GM23248 (cell line): ENCODE measurements around the gene TPI1. TPM values are rescaled to one million over a fixed set of nuclear protein-coding genes. Genes with fewer than 3 reads are reported as not detected.
A peak's percentile ranks its signal among the peaks of the same experiment; 100 is the strongest.

ENCODE experiments used
- DNase-seq: peaks from one replicate; pipeline ENCODE4 v3.0.0-alpha.2; 2015
- H2AFZ ChIP-seq: fragments of 200-600 bp; sonication (generic); 2 replicates; pipeline ENCODE4 v1.6.1; 2016; ENCODE audit warnings: antibody characterized with exemption
- H3F3A ChIP-seq: fragments of 200-600 bp; sonication (generic); 2 replicates; pipeline ENCODE4 v1.6.1; 2016; ENCODE audit warnings: mild to moderate bottlenecking, antibody characterized with exemption, mixed run types; ENCODE audit not compliant: insufficient read depth
- H3K27ac ChIP-seq: fragments of 200-600 bp; sonication (generic); 2 replicates; pipeline ENCODE4 v1.5.1; 2016; ENCODE audit warnings: mild to moderate bottlenecking
- H3K27me3 ChIP-seq: fragments of 200-600 bp; sonication (generic); replicated peaks from 2 replicates; pipeline ENCODE4 v1.6.1; 2016; ENCODE audit warnings: mild to moderate bottlenecking; ENCODE audit not compliant: insufficient read depth
- H3K36me3 ChIP-seq: fragments of 200-600 bp; sonication (generic); 2 replicates; pipeline ENCODE4 v1.6.1; 2016; ENCODE audit warnings: low read depth, mild to moderate bottlenecking
- H3K4me1 ChIP-seq: fragments of 200-600 bp; sonication (generic); 2 replicates; pipeline ENCODE4 v1.6.1; 2016; ENCODE audit warnings: mild to moderate bottlenecking; ENCODE audit not compliant: insufficient read depth
- H3K4me2 ChIP-seq: fragments of 200-600 bp; sonication (generic); one replicate; pipeline ENCODE4 v1.6.1; 2016; ENCODE audit warnings: mild to moderate bottlenecking; ENCODE audit not compliant: unreplicated experiment
- H3K4me3 ChIP-seq: fragments of 200-600 bp; sonication (generic); 2 replicates; pipeline ENCODE4 v1.5.1; 2016; ENCODE audit warnings: mild to moderate bottlenecking
- H3K79me2 ChIP-seq: fragments of 200-600 bp; sonication (generic); 2 replicates; pipeline ENCODE4 v1.6.1; 2016; ENCODE audit warnings: mild to moderate bottlenecking; ENCODE audit not compliant: insufficient read depth
- H3K9ac ChIP-seq: fragments of 200-600 bp; sonication (generic); 2 replicates; pipeline ENCODE4 v1.6.1; 2016; ENCODE audit warnings: mild to moderate bottlenecking
- H3K9me2 ChIP-seq: fragments of 200-600 bp; sonication (generic); 2 replicates; pipeline ENCODE4 v1.6.1; 2016; ENCODE audit warnings: mixed run types, mild to moderate bottlenecking, moderate library complexity; ENCODE audit not compliant: insufficient read depth
- H3K9me3 ChIP-seq: fragments of 200-600 bp; sonication (generic); one replicate; pipeline ENCODE4 v1.6.1; 2017; ENCODE audit warnings: low read depth
- H4K20me1 ChIP-seq: fragments of 200-600 bp; sonication (generic); 2 replicates; pipeline ENCODE4 v1.6.0; 2016; ENCODE audit not compliant: insufficient read depth
- EZH2 ChIP-seq: fragments of 200-600 bp; sonication (generic); IDR thresholded peaks from 2 replicates; pipeline ENCODE4 v1.6.1; 2018; ENCODE audit warnings: antibody characterized with exemption, mild to moderate bottlenecking; ENCODE audit not compliant: insufficient read depth, poor library complexity, severe bottlenecking
- EZH2phosphoT487 ChIP-seq: fragments of 200-600 bp; sonication (generic); IDR thresholded peaks from 2 replicates; pipeline ENCODE4 v1.6.1; 2018; ENCODE audit warnings: antibody characterized with exemption, moderate library complexity, mild to moderate bottlenecking, low read depth; ENCODE audit not compliant: insufficient read depth
- WGBS, 2 experiments: methylation state at CpG; one replicate each; pipeline ENCODE4 v1.1.6; 2015 to 2017; ENCODE audit warnings: low lambda C conversion rate in 2 of 2, low coverage in 1 of 2; ENCODE audit errors: missing lambda C conversion rate in 2 of 2; 5-methylcytosine and 5-hydroxymethylcytosine counted together
- in situ Hi-C: fragments of 300-500 bp; cut with MboI; formaldehyde crosslinking; loops from 2 replicates; pipeline ENCODE4 v1.15.0; 2020
- polyA plus RNA-seq: library from polyadenylated mRNA; unstranded; fragments of >200 nt; fragmentation: Nextera tagmentation; extraction: Ambion mirVana; gene quantifications from 2 replicates; pipeline ENCODE4 v1.2.1, GENCODE V29; 2016
- total RNA-seq: library from RNA; depleted of rRNA; stranded (reverse); fragments of >200 nt; shearing (Covaris generic); gene quantifications from 2 replicates; pipeline ENCODE4 v1.2.3, GENCODE V29; 2014

TPI1 gene
- total and polyA plus RNA-seq, 2 experiments from 2014 or later, result 1,799 to 1,936 TPM

- H3K9me3 ChIP-seq, result no peaks in the 10 kb centered on the region
- H3K27me3 ChIP-seq, result peaks cover 7% of the 10 kb centered on the region
- no peak overlapping the region for H3K4me2 ChIP-seq
- peaks cover 16% of the 10 kb centered on the region for H3K79me2 ChIP-seq
- in situ Hi-C loops, result no loop called here
- no peaks in the 10 kb centered on the region for H4K20me1 ChIP-seq
- no peak overlapping the region for H3K9ac ChIP-seq
- peaks cover 15% of the 10 kb centered on the region for H3K4me1 ChIP-seq
- no peak overlapping the region for H3K4me3 ChIP-seq
- no peak for DNase-seq
- no peaks in the 10 kb centered on the region; the same call in 1 of the 2 replicates for H3F3A ChIP-seq
- TF ChIP-seq EZH2 (no peak), EZH2phosphoT487 (no peak)
- H3K9me2 ChIP-seq, result no peaks in the 10 kb centered on the region
- no peak overlapping the region for H2AFZ ChIP-seq
- H3K27ac ChIP-seq, result no peak overlapping the region
- H3K36me3 ChIP-seq, result no peaks in the 10 kb centered on the region
- 45 to 53% methylated on average over 8 to 11 of the region's 12 CpGs for WGBS, 2 experiments
Measured at GRCh38 chr12:6823182-6824084, 43.9 kb upstream of the TPI1 start.

GRCh38 chr12:6824085-6824775, 43.1 kb upstream of the TPI1 start:
- H3K4me3 ChIP-seq, result no peak overlapping the region
- H3K27me3 ChIP-seq, result peaks cover 7% of the 10 kb centered on the region
- in situ Hi-C loops, result no loop called here
- no peak overlapping the region for H3K4me2 ChIP-seq
- TF ChIP-seq EZH2 (no peak), EZH2phosphoT487 (no peak)
- peaks cover 15% of the 10 kb centered on the region for H3K4me1 ChIP-seq
- H3K27ac ChIP-seq, result no peak overlapping the region
- H3F3A ChIP-seq, result no peaks in the 10 kb centered on the region; the same call in 1 of the 2 replicates
- no peaks in the 10 kb centered on the region for H3K9me3 ChIP-seq
- no peaks in the 10 kb centered on the region for H3K36me3 ChIP-seq
- DNase-seq, result no peak
- H4K20me1 ChIP-seq, result no peaks in the 10 kb centered on the region
- H2AFZ ChIP-seq, result no peak overlapping the region
- peaks cover 16% of the 10 kb centered on the region for H3K79me2 ChIP-seq
- 53 to 66% methylated on average over 31 to 32 of the region's 37 CpGs for WGBS, 2 experiments
- no peaks in the 10 kb centered on the region for H3K9me2 ChIP-seq
- H3K9ac ChIP-seq, result no peak overlapping the region

GRCh38 chr12:6824901-6825381, 42.4 kb upstream of the TPI1 start:
- 15 to 16% methylated on average over 12 of the region's 12 CpGs for WGBS, 2 experiments

GRCh38 chr12:6825398-6826124, 41.8 kb upstream of the TPI1 start:
- Histone ChIP-seq H3K4me1 (peaks cover 23% of the 10 kb centered on the region), H4K20me1 (no peaks in the 10 kb centered on the region), H3K4me3 (peak overlapping the region; percentile 64), H3K36me3 (no peaks in the 10 kb centered on the region), H2AFZ (peak overlapping the region; percentile 77), H3K27ac (no peak overlapping the region), H3K79me2 (peaks cover 25% of the 10 kb centered on the region), H3K27me3 (peaks cover 7% of the 10 kb centered on the region), H3F3A (no peaks in the 10 kb centered on the region; the same call in 1 of the 2 replicates), H3K4me2 (peak overlapping the region; percentile 78), H3K9me2 (no peaks in the 10 kb centered on the region), H3K9ac (peak overlapping the region; percentile 63), H3K9me3 (no peaks in the 10 kb centered on the region)
- DNase-seq, result peak; percentile 85
- in situ Hi-C loops, result no loop called here
- TF ChIP-seq EZH2 (no peak), EZH2phosphoT487 (no peak)
- 2 to 3% methylated on average over 18 to 19 of the region's 19 CpGs for WGBS, 2 experiments

More at GRCh38 chr12:6824901-6825381, 42.4 kb upstream of the TPI1 start:
- H3K9ac ChIP-seq, result peak overlapping the region; percentile 63
- H3K4me1 ChIP-seq, result peaks cover 20% of the 10 kb centered on the region
- H2AFZ ChIP-seq, result peak overlapping the region; percentile 77
- H3F3A ChIP-seq, result no peaks in the 10 kb centered on the region; the same call in 1 of the 2 replicates
- DNase-seq, result peak; percentile 75
- H3K27ac ChIP-seq, result no peak overlapping the region
- no peaks in the 10 kb centered on the region for H3K36me3 ChIP-seq
- TF ChIP-seq EZH2, result no peak
- TF ChIP-seq EZH2phosphoT487, result no peak
- no peaks in the 10 kb centered on the region for H3K9me3 ChIP-seq
- peaks cover 7% of the 10 kb centered on the region for H3K27me3 ChIP-seq
- peaks cover 22% of the 10 kb centered on the region for H3K79me2 ChIP-seq
- in situ Hi-C loops, result no loop called here
- peak overlapping the region; percentile 78 for H3K4me2 ChIP-seq
- H4K20me1 ChIP-seq, result no peaks in the 10 kb centered on the region
- H3K4me3 ChIP-seq, result peak overlapping the region; percentile 64
- no peaks in the 10 kb centered on the region for H3K9me2 ChIP-seq
